Small intestine (tissue), 16 donors: ENCODE measurements around the gene VN1R5. TPM values are rescaled to one million over a fixed set of nuclear protein-coding genes. Genes with fewer than 3 reads are reported as not detected.
"Not testable (repeated sequence)": the region's sequence is repeated elsewhere in the genome, so short reads cannot be mapped to it uniquely, and the experiment has no call there.

Source experiments
- DNase-seq, 2 donors: peaks; one replicate each; pipeline versions ENCODE4 v3.0.0 to v3.0.0-alpha.2; 2013
- FAIRE-seq: peaks from 2 replicates; lab custom pipeline; 2012; peaks lifted over from hg19 to GRCh38; lab: Jason Lieb, UNC
- H3K27ac ChIP-seq, 3 donors: one replicate each; pipeline ENCODE4 v1.5.1; 2013; ENCODE audit warnings: low read length in 2 of 3, mild to moderate bottlenecking in 2 of 3, control low read depth in 1 of 3, inconsistent platforms in 1 of 3, low read depth in 1 of 3, moderate library complexity in 1 of 3
- H3K27me3 ChIP-seq, 3 donors: one replicate each; pipeline ENCODE4 v1.6.1; 2013; ENCODE audit warnings: low read length in 3 of 3, inconsistent platforms in 1 of 3; ENCODE audit not compliant: control insufficient read depth in 3 of 3, insufficient read depth in 3 of 3
- H3K36me3 ChIP-seq, 3 donors: one replicate each; pipeline ENCODE4 v1.6.1; 2013; ENCODE audit warnings: low read length in 3 of 3, inconsistent platforms in 1 of 3, low read depth in 1 of 3, mild to moderate bottlenecking in 1 of 3, moderate library complexity in 1 of 3; ENCODE audit not compliant: control insufficient read depth in 3 of 3, insufficient read depth in 2 of 3
- H3K4me1 ChIP-seq, 3 donors: one replicate each; pipeline ENCODE4 v1.6.1; 2013; ENCODE audit warnings: low read length in 2 of 3, inconsistent platforms in 1 of 3, low read depth in 1 of 3, mild to moderate bottlenecking in 1 of 3, moderate library complexity in 1 of 3; ENCODE audit not compliant: control insufficient read depth in 3 of 3, insufficient read depth in 2 of 3
- H3K4me3 ChIP-seq, 3 donors: one replicate each; pipeline ENCODE4 v1.5.1; 2013; ENCODE audit warnings: low read length in 3 of 3, control low read depth in 1 of 3, inconsistent platforms in 1 of 3, low read depth in 1 of 3, mild to moderate bottlenecking in 1 of 3, moderate library complexity in 1 of 3
- H3K9me3 ChIP-seq, 2 donors: one replicate each; pipeline ENCODE4 v1.6.1; 2013; ENCODE audit warnings: low read depth in 1 of 2, low read length in 1 of 2; ENCODE audit not compliant: control insufficient read depth in 2 of 2, insufficient read depth in 1 of 2
- WGBS, 3 donors: extraction: QIAGEN DNeasy Blood & Tissue Kit; methylation state at CpG; one replicate each; pipeline ENCODE4 v1.1.7; 2013; 5-methylcytosine and 5-hydroxymethylcytosine counted together
- long read RNA-seq, 10 donors: transcript quantifications; one replicate each; lab custom pipeline, GENCODE V29; 2026
- polyA plus RNA-seq, 4 donors: library from polyadenylated mRNA; stranded (reverse) in 3 of 4; unstranded in 1 of 4; fragments of 200-250 nt in 3 of 4; fragments of 120-200 nt in 1 of 4; gene quantifications; one replicate each; pipeline versions ENCODE4 v1.2.1 to v1.2.3, GENCODE V29; 2013
- donor health status: healthy with polysubstance abuse.
- donor health status: control.
- donor health status: control.
- donor health status: Bipolar disorder and iron deficiency.
- donor health status: healthy.

VN1R5 gene
- not detected for polyA plus RNA-seq
- long read RNA-seq, donor 1, result 0 reads
- long read RNA-seq, donor 2, result 0 reads
- long read RNA-seq, donor 3, result 0 reads
- long read RNA-seq, donor 4, result 0 reads
- long read RNA-seq, donor 5, result 0 reads
- long read RNA-seq, donor 6, result 0 reads
- long read RNA-seq, donor 7, result 0 reads
- long read RNA-seq, donor 8, result 0 reads
- long read RNA-seq, donor 9, result 0 reads
- long read RNA-seq, donor 10, result 0 reads

DNA sequence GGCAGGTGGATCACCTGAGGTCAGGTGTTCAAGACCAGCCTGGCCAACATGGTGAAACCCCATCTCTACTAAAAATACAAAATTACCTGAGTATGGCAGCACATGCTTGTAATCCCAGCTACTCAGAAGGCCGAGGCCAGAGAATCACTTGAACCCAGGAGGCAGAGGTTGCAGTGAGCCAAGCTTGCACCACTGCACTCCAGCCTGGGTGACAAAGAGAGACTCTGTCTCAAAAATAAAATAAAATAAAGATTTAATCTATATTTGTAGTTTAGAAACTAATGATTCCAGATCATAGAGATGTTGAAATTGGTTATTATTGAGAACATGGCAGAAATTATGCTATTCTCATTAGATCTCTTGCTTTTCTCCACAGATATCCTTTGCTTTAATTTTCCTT lies at the start of gene VN1R5:
Gene VN1R5, plus strand, starts transcription at position 301 of the 400 bp plus-strand sequence.
- not testable (repeated sequence) for DNase-seq, H3K36me3 ChIP-seq, H3K4me3 ChIP-seq, FAIRE-seq, H3K27ac ChIP-seq, H3K9me3 ChIP-seq, H3K27me3 ChIP-seq, H3K4me1 ChIP-seq
- 69 to 93% (median 89%) methylated on average over 1 of the region's 1 CpG for WGBS, 3 donors

DNA sequence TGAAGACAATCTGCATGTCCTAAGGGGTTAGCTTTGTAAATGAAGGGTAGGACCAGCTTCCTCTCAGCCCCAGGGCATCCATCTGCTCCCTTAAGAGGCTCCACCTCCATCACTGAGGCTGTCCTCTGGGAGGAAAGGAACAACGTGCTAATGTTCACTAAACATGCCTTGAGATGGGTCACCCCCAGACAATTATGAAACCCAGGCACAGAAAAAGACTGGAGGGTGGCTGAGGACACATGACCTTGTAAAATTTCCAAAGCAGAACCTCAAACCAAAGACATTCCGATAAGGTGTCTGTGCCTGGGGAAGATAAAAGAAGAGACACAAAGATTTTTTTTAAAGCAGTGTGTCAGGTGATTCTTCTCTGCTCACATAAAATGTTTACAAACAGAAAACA lies 46.5 kb upstream of the VN1R5 start:
- H3K9me3 ChIP-seq, result no peaks in the 10 kb centered on the region
- H3K36me3 ChIP-seq, result peaks cover 0 to 8% (median 0%) of the 10 kb centered on the region in 3 donors
- no peak for DNase-seq
- H3K27ac ChIP-seq, result no peak overlapping the region
- H3K27me3 ChIP-seq, result no peaks in the 10 kb centered on the region
- H3K4me1 ChIP-seq, result peaks cover 0 to 14% (median 6%) of the 10 kb centered on the region in 3 donors
- 22 to 42% (median 40%) methylated on average over 2 of the region's 2 CpGs for WGBS, 3 donors
- peak overlapping the region in 1 of 3 donors; percentile 88 for H3K4me3 ChIP-seq
- FAIRE-seq, result no peak

DNA sequence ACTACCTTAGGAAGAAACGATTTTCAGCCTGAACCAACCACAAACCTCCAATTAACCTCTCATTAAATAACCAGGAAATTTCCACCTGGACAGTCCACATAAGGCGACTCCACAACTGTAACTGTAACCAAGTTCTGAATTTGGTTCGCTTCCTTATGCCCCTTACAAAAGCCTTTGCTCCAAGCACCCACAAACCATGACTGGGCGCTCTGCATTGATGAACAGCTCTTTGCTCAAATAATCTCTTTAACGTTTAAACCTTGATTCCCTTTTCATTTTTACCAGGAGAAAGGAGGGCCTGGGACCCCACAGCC lies 45.9 kb upstream of the VN1R5 start:
- FAIRE-seq, result no peak

DNA sequence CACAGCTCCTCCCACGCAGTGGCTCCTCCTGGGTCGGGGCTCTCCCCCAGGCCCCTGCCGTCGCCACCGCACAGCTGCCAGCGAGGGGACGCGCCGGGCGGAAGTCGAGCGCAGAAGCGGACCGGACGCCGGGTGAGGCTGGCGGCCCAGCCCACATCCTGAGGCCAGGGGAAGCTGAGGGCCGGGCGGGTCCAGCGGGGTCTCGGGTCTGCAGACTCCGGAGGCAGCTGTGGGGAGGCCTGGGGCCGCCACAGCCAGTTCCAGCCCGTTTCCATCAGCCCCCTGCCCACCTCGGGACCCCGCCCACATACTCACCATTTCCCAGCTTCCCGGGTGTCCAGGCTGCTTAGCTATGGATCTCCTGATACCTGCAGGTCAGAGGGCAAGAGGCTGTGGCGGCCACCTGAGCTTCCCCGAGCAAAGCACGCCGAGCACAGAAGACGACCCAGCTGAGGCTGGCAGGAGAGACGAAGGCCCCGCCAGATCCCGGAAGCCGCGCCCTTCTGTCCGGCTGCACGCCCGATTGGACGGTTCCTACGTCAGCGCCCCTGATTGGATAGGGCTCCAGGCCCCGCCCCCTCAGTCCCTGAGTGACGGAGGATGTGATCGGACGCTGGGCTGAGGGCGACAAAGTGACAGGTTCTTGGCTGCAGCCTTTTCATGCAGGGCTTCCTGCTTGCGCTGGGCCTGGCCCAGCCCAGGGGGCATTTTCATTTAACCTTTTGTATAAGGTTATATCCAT lies 45.3 kb upstream of the VN1R5 start:
- FAIRE-seq (no peak), DNase-seq (peak; percentile 98)
- H3K4me3 ChIP-seq, result peak overlapping the region; percentile 81 to 96 (median 88)
- H3K27me3 ChIP-seq, result no peaks in the 10 kb centered on the region
- H3K9me3 ChIP-seq, result no peaks in the 10 kb centered on the region
- H3K4me1 ChIP-seq, result peaks cover 0 to 14% (median 6%) of the 10 kb centered on the region in 3 donors
- peaks cover 0 to 8% (median 0%) of the 10 kb centered on the region in 3 donors for H3K36me3 ChIP-seq
- H3K27ac ChIP-seq, result peak overlapping the region; percentile 79 to 95 (median 88)
- WGBS, 3 donors, result 0% methylated on average over 48 to 49 of the region's 49 CpGs

More for the DNA sequence above, 45.9 kb upstream of the VN1R5 start:
- H3K27ac ChIP-seq, result peak overlapping the region; percentile 79 to 95 (median 88)
- peak overlapping the region; percentile 81 to 96 (median 88) for H3K4me3 ChIP-seq
- DNase-seq, result peak in 1 of 2 donors; percentile 16
- no peaks in the 10 kb centered on the region for H3K27me3 ChIP-seq
- H3K36me3 ChIP-seq, result peaks cover 0 to 8% (median 0%) of the 10 kb centered on the region in 3 donors
- WGBS, 3 donors, result 1 to 3% (median 1%) methylated on average over 5 of the region's 5 CpGs
- peaks cover 0 to 14% (median 6%) of the 10 kb centered on the region in 3 donors for H3K4me1 ChIP-seq
- H3K9me3 ChIP-seq, result no peaks in the 10 kb centered on the region

DNA sequence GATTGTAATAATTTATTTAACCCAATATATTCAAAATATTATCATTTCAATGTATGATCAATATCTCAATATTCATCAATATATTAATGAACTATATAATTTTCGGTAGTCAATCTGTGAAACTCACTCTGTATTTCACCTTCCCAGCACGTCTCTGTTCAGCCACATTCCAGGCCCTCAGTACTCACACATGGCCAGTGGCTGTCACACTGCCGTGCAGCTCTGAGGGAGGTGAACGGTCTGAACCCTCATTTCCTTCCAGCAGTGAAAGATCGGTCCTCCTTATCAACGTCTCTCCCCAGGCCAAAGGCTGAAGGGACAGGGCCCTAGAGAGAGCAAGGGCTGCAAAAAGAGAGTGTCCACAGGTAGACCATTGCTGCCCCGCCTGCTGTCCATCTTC lies 44.5 kb upstream of the VN1R5 start:
- Histone ChIP-seq H3K9me3 (no peaks in the 10 kb centered on the region), H3K4me1 (peaks cover 0 to 14% (median 6%) of the 10 kb centered on the region in 3 donors), H3K4me3 (no peak overlapping the region), H3K27me3 (peaks cover 0 to 3% (median 0%) of the 10 kb centered on the region in 3 donors), H3K36me3 (peaks cover 0 to 6% (median 0%) of the 10 kb centered on the region in 3 donors), H3K27ac (no peak overlapping the region)
- WGBS, 3 donors, result 61 to 72% (median 64%) methylated on average over 7 of the region's 7 CpGs
- DNase-seq, result no peak
- FAIRE-seq, result no peak

DNA sequence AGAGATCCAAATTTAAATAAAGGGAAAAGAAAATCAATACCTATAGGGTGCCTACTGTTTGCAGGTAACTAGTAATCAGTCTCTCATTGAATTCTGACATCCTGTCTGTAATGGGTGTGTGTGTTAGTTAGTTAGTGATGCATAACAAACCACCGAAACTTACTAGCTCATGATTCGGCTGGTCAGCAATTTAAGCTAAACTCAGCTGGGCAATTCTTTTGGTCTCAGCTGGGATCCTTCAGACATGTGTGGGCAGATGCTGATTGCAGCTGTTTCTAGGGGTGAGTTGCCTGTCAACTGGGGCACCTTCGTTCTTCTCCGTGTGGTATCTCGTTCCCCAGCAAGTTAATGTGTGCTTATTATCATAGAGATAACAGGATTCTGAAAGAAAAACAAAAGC lies 43.9 kb upstream of the VN1R5 start:
- Histone ChIP-seq H3K27me3 (peaks cover 0 to 3% (median 0%) of the 10 kb centered on the region in 3 donors), H3K4me3 (no peak overlapping the region), H3K9me3 (no peaks in the 10 kb centered on the region), H3K4me1 (peaks cover 0 to 14% (median 6%) of the 10 kb centered on the region in 3 donors), H3K27ac (no peak overlapping the region), H3K36me3 (peaks cover 0 to 3% (median 0%) of the 10 kb centered on the region in 3 donors)
- DNase-seq (no peak), FAIRE-seq (no peak)
- WGBS, 3 donors, result 45 to 52% (median 51%) methylated on average over 5 of the region's 5 CpGs

DNA sequence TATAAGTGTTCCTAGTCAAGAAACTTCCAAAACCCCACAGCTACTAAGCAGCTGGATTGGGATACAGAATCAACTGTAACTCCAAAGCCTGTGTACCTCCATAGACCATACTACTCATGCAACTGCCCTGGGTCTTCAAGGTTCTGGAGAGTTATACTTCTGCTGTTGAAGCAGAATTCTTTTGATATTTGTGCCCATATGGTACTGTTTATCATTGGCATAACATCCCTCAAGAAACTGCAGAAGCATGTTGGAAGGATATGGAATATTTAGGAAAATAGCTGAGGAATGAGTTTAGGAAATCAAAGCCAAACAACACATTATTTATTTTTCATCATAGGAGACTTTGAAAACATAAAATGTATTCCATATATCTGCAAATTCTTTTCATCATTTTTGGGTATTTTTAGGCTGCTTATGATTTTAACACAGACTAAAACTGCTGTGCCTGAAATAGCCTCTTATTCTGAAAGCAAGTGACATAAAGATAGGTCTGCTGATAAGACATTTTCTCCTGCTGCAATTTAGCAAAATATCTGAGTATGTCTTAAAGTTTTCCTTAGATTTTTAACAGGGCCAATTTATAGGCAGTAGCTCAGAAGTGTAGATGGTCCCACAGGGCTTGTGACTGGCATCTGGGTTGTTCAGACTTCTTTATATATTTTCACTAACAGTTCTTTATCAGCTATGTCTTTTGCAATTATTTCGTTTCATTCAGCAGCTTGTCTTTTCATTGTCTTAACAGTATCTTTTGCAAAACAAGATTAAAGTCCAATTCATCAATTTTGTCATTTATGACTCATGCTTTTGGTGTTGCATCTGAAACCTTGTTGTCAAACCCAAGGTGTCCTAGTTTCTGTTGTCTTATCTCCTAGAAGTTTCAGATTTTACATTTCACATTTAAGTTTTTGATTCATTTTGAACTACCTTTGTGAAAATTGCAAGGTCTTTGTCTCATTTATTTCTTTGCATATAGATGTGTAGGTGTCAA lies 43.0 kb upstream of the VN1R5 start:
- Histone ChIP-seq H3K9me3 (no peaks in the 10 kb centered on the region), H3K27ac (peak overlapping the region in 1 of 3 donors; percentile 10), H3K4me1 (peaks cover 0 to 11% (median 6%) of the 10 kb centered on the region in 3 donors), H3K36me3 (peaks cover 0 to 3% (median 0%) of the 10 kb centered on the region in 3 donors), H3K27me3 (peaks cover 0 to 3% (median 0%) of the 10 kb centered on the region in 3 donors), H3K4me3 (no peak overlapping the region)
- WGBS, 3 donors, result 20 to 23% (median 23%) methylated on average over 1 of the region's 1 CpG
- DNase-seq (no peak), FAIRE-seq (no peak)

DNA sequence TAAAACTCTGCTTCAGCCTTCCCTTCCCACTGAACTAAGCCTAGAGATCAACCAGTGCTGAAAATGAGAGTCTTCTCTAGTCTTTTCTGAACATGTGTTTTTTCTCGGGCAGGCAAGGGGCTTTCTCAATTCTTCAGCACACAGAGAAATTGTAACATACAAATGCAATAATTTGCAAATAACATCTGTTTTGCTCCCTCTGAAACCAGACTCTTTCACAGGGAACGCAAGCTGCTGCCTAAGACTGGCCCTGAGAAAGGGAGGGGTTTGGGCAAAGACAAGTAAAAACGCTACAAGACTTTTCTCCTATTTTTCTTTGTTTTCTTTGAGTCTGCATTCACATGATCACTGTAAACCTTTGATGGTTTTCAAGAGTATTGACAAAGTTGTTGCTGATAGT lies 39.6 kb upstream of the VN1R5 start:
- no peak for FAIRE-seq
- H3K36me3 ChIP-seq, result no peaks in the 10 kb centered on the region

More for the DNA sequence above, 39.6 kb upstream of the VN1R5 start:
- H3K4me3 ChIP-seq, result no peak overlapping the region
- peaks cover 0 to 3% (median 0%) of the 10 kb centered on the region in 3 donors for H3K27me3 ChIP-seq
- H3K27ac ChIP-seq, result no peak overlapping the region
- H3K9me3 ChIP-seq, result no peaks in the 10 kb centered on the region
- H3K4me1 ChIP-seq, result no peaks in the 10 kb centered on the region
- WGBS, 3 donors, result 54 to 56% (median 54%) methylated on average over 3 of the region's 3 CpGs
- no peak for DNase-seq
